SK-N-SH (cell line): ENCODE results near the gene MLLT3. TPM values are rescaled to one million over a fixed set of nuclear protein-coding genes. Genes with fewer than 3 reads are reported as not detected.

Experiments used
- CTCF ChIA-PET: fragments of 300-600, 350-600 bp; formaldehyde crosslinking; extraction: SDS; loops from one replicate; lab custom pipeline; 2021; lab: Yijun Ruan, JAX
- POLR2A ChIA-PET: fragments of 350-600 bp; sonication (Branson Sonifier 250); formaldehyde crosslinking; extraction: SDS; loops from one replicate; lab custom pipeline; 2020; ENCODE audit warnings: antibody characterized with exemption, inconsistent platforms; lab: Yijun Ruan, JAX
- DNase-seq: peaks from one replicate; pipeline ENCODE4 v3.0.0; 2012
- H2AFZ ChIP-seq: fragments of 200-600 bp; sonication (generic); 2 replicates; pipeline ENCODE4 v1.8.1; 2016; ENCODE audit warnings: antibody characterized with exemption, mild to moderate bottlenecking, low read depth
- H3F3A ChIP-seq: fragments of 200-600 bp; sonication (generic); replicated peaks from 2 replicates; pipeline ENCODE3; 2016; ENCODE audit warnings: antibody characterized with exemption, mild to moderate bottlenecking; ENCODE audit not compliant: insufficient read depth
- H3K27ac ChIP-seq, 2 experiments: fragments of 200-500 bp in 1 of 2; fragments of 200-600 bp in 1 of 2; sonication (Bioruptor generic) in 1 of 2; sonication (generic), shearing (Covaris generic) in 1 of 2; 2 replicates each; pipeline versions ENCODE4 v1.5.1 to v1.6.1; 2014 to 2016; ENCODE audit warnings: low read depth in 2 of 2, inconsistent platforms in 1 of 2, low read length in 1 of 2, mild to moderate bottlenecking in 1 of 2, mixed read lengths in 1 of 2
- H3K27me3 ChIP-seq: fragments of 200-600 bp; sonication (generic), shearing (Covaris generic); 2 replicates; pipeline ENCODE4 v1.6.1; 2016; ENCODE audit warnings: mixed run types; ENCODE audit not compliant: insufficient read depth
- H3K36me3 ChIP-seq, 2 experiments: fragments of 200-500 bp in 1 of 2; fragments of 200-600 bp in 1 of 2; sonication (Bioruptor generic) in 1 of 2; sonication (generic) in 1 of 2; replicated peaks in 1 of 2; 2 replicates each; pipeline versions ENCODE3 to v1.5.1; 2014 to 2016; ENCODE audit warnings: low read length in 1 of 2, mild to moderate bottlenecking in 1 of 2; ENCODE audit not compliant: insufficient read depth in 2 of 2, control insufficient read depth in 1 of 2
- H3K4me1 ChIP-seq, 2 experiments: fragments of 200-500 bp in 1 of 2; fragments of 200-600 bp in 1 of 2; sonication (Bioruptor generic) in 1 of 2; sonication (generic), shearing (Covaris generic) in 1 of 2; 2 replicates each; pipeline versions ENCODE4 v1.5.1 to v1.6.1; 2014 to 2016; ENCODE audit warnings: low read depth in 1 of 2, low read length in 1 of 2, mixed run types in 1 of 2; ENCODE audit not compliant: insufficient read depth in 2 of 2, control insufficient read depth in 1 of 2
- H3K4me2 ChIP-seq: fragments of 200-600 bp; sonication (generic), shearing (Covaris generic); 2 replicates; pipeline ENCODE4 v1.6.1; 2017; ENCODE audit warnings: mixed run types
- H3K4me3 ChIP-seq, 2 experiments: fragments of 200-500 bp in 1 of 2; fragments of 200-600 bp in 1 of 2; sonication (Bioruptor generic) in 1 of 2; sonication (generic), shearing (Covaris generic) in 1 of 2; 2 replicates each; pipeline versions ENCODE4 v1.5.1 to v1.8.1; 2014 to 2016; ENCODE audit warnings: low read depth in 2 of 2, inconsistent platforms in 1 of 2, low read length in 1 of 2, mild to moderate bottlenecking in 1 of 2, mixed read lengths in 1 of 2, moderate library complexity in 1 of 2
- H3K79me2 ChIP-seq: fragments of 200-600 bp; sonication (generic); 2 replicates; pipeline ENCODE4 v1.8.1; 2017; ENCODE audit warnings: mild to moderate bottlenecking; ENCODE audit not compliant: insufficient read depth
- H3K9ac ChIP-seq: fragments of 200-600 bp; sonication (generic); 2 replicates; pipeline ENCODE4 v1.6.1; 2017; ENCODE audit warnings: mixed run types
- H3K9me2 ChIP-seq: fragments of 200-600 bp; sonication (generic); 2 replicates; pipeline ENCODE4 v1.6.1; 2017; ENCODE audit warnings: mixed run types
- H3K9me3 ChIP-seq: fragments of 200-600 bp; sonication (generic); 2 replicates; pipeline ENCODE4 v1.6.1; 2017; ENCODE audit warnings: mixed run types, mild to moderate bottlenecking, moderate library complexity
- H4K20me1 ChIP-seq: fragments of 200-600 bp; sonication (generic); 2 replicates; pipeline ENCODE4 v1.6.1; 2017; ENCODE audit warnings: mild to moderate bottlenecking, mixed run types; ENCODE audit not compliant: insufficient read depth
- EZH2phosphoT487 ChIP-seq: fragments of 200-600 bp; sonication (generic); IDR thresholded peaks from 2 replicates; pipeline ENCODE4 v1.6.1; 2017; ENCODE audit warnings: low read depth, mixed run types, mild to moderate bottlenecking, antibody characterized with exemption, moderate library complexity, borderline replicate concordance
- FOSL2 ChIP-seq: IDR thresholded peaks from 2 replicates; pipeline ENCODE4 v1.4.0; 2012; ENCODE audit warnings: low read depth, mild to moderate bottlenecking, moderate library complexity, borderline replicate concordance
- FOXM1 ChIP-seq: IDR thresholded peaks from 2 replicates; pipeline ENCODE4 v1.4.0; 2012; ENCODE audit warnings: low read depth, mild to moderate bottlenecking
- GABPA ChIP-seq: IDR thresholded peaks from 2 replicates; pipeline ENCODE4 v1.4.0; 2012; ENCODE audit warnings: low read depth, mild to moderate bottlenecking
- MAX ChIP-seq: IDR thresholded peaks from 2 replicates; pipeline ENCODE4 v1.4.0; 2012; ENCODE audit warnings: low read depth
- MEF2A ChIP-seq: IDR thresholded peaks from 2 replicates; pipeline ENCODE4 v1.4.0; 2012; ENCODE audit warnings: low read depth, borderline replicate concordance
- POLR2AphosphoS5 ChIP-seq: IDR thresholded peaks from 2 replicates; pipeline ENCODE4 v1.6.1; 2012; ENCODE audit warnings: low read depth, low read length
- RAD21 ChIP-seq: IDR thresholded peaks from 2 replicates; pipeline ENCODE4 v1.6.1; 2012; ENCODE audit warnings: mild to moderate bottlenecking, low read length
- RCOR1 ChIP-seq: fragments of 150-350 bp; IDR thresholded peaks from 2 replicates; pipeline ENCODE4 v1.6.1; 2017; ENCODE audit warnings: antibody characterized with exemption, low read length
- RXRA ChIP-seq: IDR thresholded peaks from 2 replicates; pipeline ENCODE4 v1.4.0; 2012; ENCODE audit warnings: low read depth, mild to moderate bottlenecking, borderline replicate concordance
- TAF1 ChIP-seq: IDR thresholded peaks from 2 replicates; pipeline ENCODE4 v1.6.1; 2012; ENCODE audit warnings: low read depth, mild to moderate bottlenecking, low read length, moderate library complexity, borderline replicate concordance
- TCF12 ChIP-seq: IDR thresholded peaks from 2 replicates; pipeline ENCODE4 v1.4.0; 2012
- YY1 ChIP-seq: IDR thresholded peaks from 2 replicates; pipeline ENCODE4 v1.4.0; 2012; ENCODE audit warnings: low read depth, mild to moderate bottlenecking
- WGBS: methylation state at CpG from one replicate; pipeline ENCODE4 v1.1.6; 2017; ENCODE audit warnings: low lambda C conversion rate; 5-methylcytosine and 5-hydroxymethylcytosine counted together
- polyA plus RNA-seq, 3 experiments: library from polyadenylated mRNA; depleted of rRNA; stranded (reverse); fragments of >200 nt; gene quantifications; 2 replicates each; pipeline ENCODE4 v1.2.3, GENCODE V29; 2012
- TF ChIP-seq, protein P1 (sequence below): IDR thresholded peaks from 2 replicates; pipeline ENCODE4 v1.6.1; 2012; ENCODE audit warnings: mild to moderate bottlenecking, low read depth, low read length, moderate library complexity
- TF ChIP-seq, protein P2 (sequence below): fragments of 150-350 bp; IDR thresholded peaks from 2 replicates; pipeline ENCODE4 v1.6.1; 2017; ENCODE audit warnings: antibody characterized with exemption, low read length, low read depth, borderline replicate concordance

The MLLT3 gene
- polyA plus RNA-seq, 1 of the 3 experiments (the other 2 are of a cell fraction), result 3.9 TPM

GRCh38 chr9:20322212-20322611 lies 300.1 kb downstream of the MLLT3 start:
- POLR2A ChIA-PET, result no interaction called here
- DNase-seq, result no peak
- H3K79me2 ChIP-seq, result no peaks in the 10 kb centered on the region
- no peak overlapping the region for H3K4me2 ChIP-seq
- H3K27ac ChIP-seq, result no peak overlapping the region
- no peaks in the 10 kb centered on the region for H3K4me1 ChIP-seq
- WGBS, result 96% methylated on average over 4 of the region's 4 CpGs
- H2AFZ ChIP-seq, result no peak overlapping the region
- H3K9ac ChIP-seq, result no peak overlapping the region
- no peak for TF ChIP-seq FOSL2
- TF ChIP-seq RAD21, result no peak
- no peak for TF ChIP-seq YY1
- TF ChIP-seq EZH2phosphoT487, result no peak
- TF ChIP-seq POLR2AphosphoS5, result no peak
- no peak for TF ChIP-seq MEF2A
- TF ChIP-seq FOXM1, result no peak
- no peak for TF ChIP-seq TCF12
- no peak for TF ChIP-seq RCOR1
- TF ChIP-seq, protein P1, sequence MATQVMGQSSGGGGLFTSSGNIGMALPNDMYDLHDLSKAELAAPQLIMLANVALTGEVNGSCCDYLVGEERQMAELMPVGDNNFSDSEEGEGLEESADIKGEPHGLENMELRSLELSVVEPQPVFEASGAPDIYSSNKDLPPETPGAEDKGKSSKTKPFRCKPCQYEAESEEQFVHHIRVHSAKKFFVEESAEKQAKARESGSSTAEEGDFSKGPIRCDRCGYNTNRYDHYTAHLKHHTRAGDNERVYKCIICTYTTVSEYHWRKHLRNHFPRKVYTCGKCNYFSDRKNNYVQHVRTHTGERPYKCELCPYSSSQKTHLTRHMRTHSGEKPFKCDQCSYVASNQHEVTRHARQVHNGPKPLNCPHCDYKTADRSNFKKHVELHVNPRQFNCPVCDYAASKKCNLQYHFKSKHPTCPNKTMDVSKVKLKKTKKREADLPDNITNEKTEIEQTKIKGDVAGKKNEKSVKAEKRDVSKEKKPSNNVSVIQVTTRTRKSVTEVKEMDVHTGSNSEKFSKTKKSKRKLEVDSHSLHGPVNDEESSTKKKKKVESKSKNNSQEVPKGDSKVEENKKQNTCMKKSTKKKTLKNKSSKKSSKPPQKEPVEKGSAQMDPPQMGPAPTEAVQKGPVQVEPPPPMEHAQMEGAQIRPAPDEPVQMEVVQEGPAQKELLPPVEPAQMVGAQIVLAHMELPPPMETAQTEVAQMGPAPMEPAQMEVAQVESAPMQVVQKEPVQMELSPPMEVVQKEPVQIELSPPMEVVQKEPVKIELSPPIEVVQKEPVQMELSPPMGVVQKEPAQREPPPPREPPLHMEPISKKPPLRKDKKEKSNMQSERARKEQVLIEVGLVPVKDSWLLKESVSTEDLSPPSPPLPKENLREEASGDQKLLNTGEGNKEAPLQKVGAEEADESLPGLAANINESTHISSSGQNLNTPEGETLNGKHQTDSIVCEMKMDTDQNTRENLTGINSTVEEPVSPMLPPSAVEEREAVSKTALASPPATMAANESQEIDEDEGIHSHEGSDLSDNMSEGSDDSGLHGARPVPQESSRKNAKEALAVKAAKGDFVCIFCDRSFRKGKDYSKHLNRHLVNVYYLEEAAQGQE, result no peak
- TF ChIP-seq TAF1, result no peak
- TF ChIP-seq, protein P2, sequence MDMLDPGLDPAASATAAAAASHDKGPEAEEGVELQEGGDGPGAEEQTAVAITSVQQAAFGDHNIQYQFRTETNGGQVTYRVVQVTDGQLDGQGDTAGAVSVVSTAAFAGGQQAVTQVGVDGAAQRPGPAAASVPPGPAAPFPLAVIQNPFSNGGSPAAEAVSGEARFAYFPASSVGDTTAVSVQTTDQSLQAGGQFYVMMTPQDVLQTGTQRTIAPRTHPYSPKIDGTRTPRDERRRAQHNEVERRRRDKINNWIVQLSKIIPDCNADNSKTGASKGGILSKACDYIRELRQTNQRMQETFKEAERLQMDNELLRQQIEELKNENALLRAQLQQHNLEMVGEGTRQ, result no peak
- TF ChIP-seq RXRA, result no peak
- TF ChIP-seq MAX, result no peak
- TF ChIP-seq GABPA, result no peak
- H3K27me3 ChIP-seq, result no peaks in the 10 kb centered on the region
- H3K4me3 ChIP-seq, result no peak overlapping the region
- no peaks in the 10 kb centered on the region for H3F3A ChIP-seq
- H3K9me3 ChIP-seq, result no peaks in the 10 kb centered on the region
- no peaks in the 10 kb centered on the region for H3K9me2 ChIP-seq
- no peaks in the 10 kb centered on the region for H4K20me1 ChIP-seq
- CTCF ChIA-PET, result interaction anchor here (0.6 to 1.0 kb wide), 3 partner anchors 10 to 851 kb away, joined by 3 read pairs; no protein-coding TSS in a partner anchor
- no peaks in the 10 kb centered on the region for H3K36me3 ChIP-seq
